Activated B cell treated with CpG ODN at 0.5 μM for 24 hours (primary cell): ENCODE results near the gene COX7A2. TPM values are rescaled to one million over a fixed set of nuclear protein-coding genes. Genes with fewer than 3 reads are reported as not detected.

Experiments
- ATAC-seq: fragments of 200-7000 bp; cut with Tn5 transposase; one replicate; pipeline ENCODE4 v1.10.0; 2021; ENCODE audit warnings: low read depth, mild to moderate bottlenecking, moderate library complexity
- CTCF ChIA-PET: fragments of 350-600 bp; sonication (Branson Sonifier 250); formaldehyde crosslinking; loops from one replicate; lab custom pipeline; 2021; ENCODE audit warnings: antibody characterized with exemption; lab: Charles Lee
- POLR2A ChIA-PET: fragments of 350-600 bp; sonication (Branson Sonifier 250); formaldehyde crosslinking; loops from one replicate; lab custom pipeline; 2021; ENCODE audit warnings: antibody characterized with exemption; lab: Charles Lee
- DNase-seq: peaks from one replicate; pipeline ENCODE4 v3.0.0; 2022
- H3K27ac Mint-ChIP-seq: one replicate; pipeline ENCODE4 v1.8.0; 2020; ENCODE audit warnings: mixed read lengths
- H3K27me3 Mint-ChIP-seq: one replicate; pipeline ENCODE4 v1.8.0; 2021; ENCODE audit warnings: mixed read lengths
- H3K36me3 Mint-ChIP-seq: one replicate; pipeline ENCODE4 v1.8.0; 2021; ENCODE audit warnings: low read depth, mixed read lengths
- H3K4me1 Mint-ChIP-seq: one replicate; pipeline ENCODE4 v1.8.0; 2021; ENCODE audit warnings: mixed read lengths
- H3K4me3 Mint-ChIP-seq: one replicate; pipeline ENCODE4 v1.8.0; 2020; ENCODE audit warnings: mild to moderate bottlenecking, mixed read lengths
- H3K9me3 Mint-ChIP-seq: one replicate; pipeline ENCODE4 v1.8.0; 2020; ENCODE audit warnings: mixed read lengths
- CTCF ChIP-seq: fragments of 200-600 bp; IDR thresholded peaks from one replicate; pipeline ENCODE4 v1.8.0; 2022; ENCODE audit warnings: antibody characterized with exemption, mild to moderate bottlenecking
- intact Hi-C: fragments of 100-400 bp; cut with micrococcal nuclease; formaldehyde crosslinking; loops from one replicate; pipeline ENCODE4 v1.15.1; 2024
- total RNA-seq: library from RNA; stranded (reverse); gene quantifications from 2 replicates; pipeline ENCODE4 v1.2.3, GENCODE V29; 2022

Gene COX7A2
- total RNA-seq, 1 donor from 2014 or later = 259 TPM

- DNase-seq (no peak), ATAC-seq (no peak)
- POLR2A ChIA-PET = no interaction called here
- intact Hi-C loops = no loop called here
- no peaks in the 10 kb centered on the region for H3K4me1 Mint-ChIP-seq
- H3K36me3 Mint-ChIP-seq = no peaks in the 10 kb centered on the region
- TF ChIP-seq CTCF = no peak
- CTCF ChIA-PET = no interaction called here
- H3K27ac Mint-ChIP-seq = no peak overlapping the region
- H3K4me3 Mint-ChIP-seq = no peak overlapping the region
- peaks cover 4% of the 10 kb centered on the region for H3K9me3 Mint-ChIP-seq
- H3K27me3 Mint-ChIP-seq = peaks cover 13% of the 10 kb centered on the region
Measured at GRCh38 chr6:75188221-75188925, 55.2 kb downstream of the COX7A2 start.

Other genes starting within 250 kb of the COX7A2 start
- not detected in 2 replicates for gene COL12A1, start 37.7 kb downstream of the COX7A2 start, total RNA-seq
- gene TMEM30A, start 41.0 kb upstream of the COX7A2 start, total RNA-seq = 36.8 and 38.7 TPM in 2 replicates
- not detected in 2 replicates for gene FILIP1, start 250.0 kb upstream of the COX7A2 start, total RNA-seq